HepG2 (cell line): ENCODE results near the gene AHCYL2. TPM values are rescaled to one million over a fixed set of nuclear protein-coding genes. Genes with fewer than 3 reads are reported as not detected.

Source experiments
- AHR ChIP-seq: IDR thresholded peaks from 2 replicates; pipeline ENCODE4 v1.6.1; 2018; ENCODE audit warnings: missing genetic modification reagents, missing compliant biosample characterization
- BRCA1 ChIP-seq: sonication (generic); formaldehyde crosslinking; IDR thresholded peaks from 2 replicates; pipeline ENCODE4 v1.4.0; 2020; ENCODE audit warnings: missing genetic modification reagents
- BRD4 ChIP-seq: sonication (generic); formaldehyde crosslinking; IDR thresholded peaks from 2 replicates; pipeline ENCODE4 v1.4.0; 2020; ENCODE audit warnings: missing genetic modification reagents
- CBX5 ChIP-seq: sonication (generic); formaldehyde crosslinking; IDR thresholded peaks from 2 replicates; pipeline ENCODE4 v1.4.0; 2020; ENCODE audit warnings: missing genetic modification reagents, borderline replicate concordance
- DBP ChIP-seq: sonication (generic); formaldehyde crosslinking; IDR thresholded peaks from 2 replicates; pipeline ENCODE4 v1.4.0; 2020; ENCODE audit warnings: missing genetic modification reagents; ENCODE audit errors: not compliant biosample characterization
- E2F2 ChIP-seq: sonication (generic); formaldehyde crosslinking; IDR thresholded peaks from 2 replicates; pipeline ENCODE4 v1.4.0; 2020; ENCODE audit warnings: missing genetic modification reagents, borderline replicate concordance
- FOXK1 ChIP-seq: sonication (generic); formaldehyde crosslinking; IDR thresholded peaks from 2 replicates; pipeline ENCODE4 v1.4.0; 2020; ENCODE audit warnings: low read depth, missing genetic modification reagents, borderline replicate concordance
- GATAD2A ChIP-seq: IDR thresholded peaks from 2 replicates; pipeline ENCODE4 v1.6.1; 2016
- MAFG ChIP-seq: sonication (generic); formaldehyde crosslinking; IDR thresholded peaks from 2 replicates; pipeline ENCODE4 v1.5.1; 2020; ENCODE audit warnings: mild to moderate bottlenecking, missing genetic modification reagents
- MBNL3 ChIP-seq: fragments of 250-450 bp; sonication (Bioruptor Pico); conservative IDR thresholded peaks from 2 replicates; pipeline ENCODE4 v1.8.0; 2022; ENCODE audit warnings: mild to moderate bottlenecking, inconsistent platforms
- NBN ChIP-seq: fragments of 450-650 bp; conservative IDR thresholded peaks from 2 replicates; pipeline ENCODE4 v1.6.1; 2017
- NFE2 ChIP-seq: sonication (generic); formaldehyde crosslinking; IDR thresholded peaks from 2 replicates; pipeline ENCODE4 v1.4.0; 2020; ENCODE audit warnings: missing genetic modification reagents
- RARA ChIP-seq: IDR thresholded peaks from 2 replicates; pipeline ENCODE4 v1.6.1; 2016; ENCODE audit warnings: missing genetic modification reagents, missing compliant biosample characterization
- RBM39 ChIP-seq: fragments of 200-400 bp; formaldehyde crosslinking; IDR thresholded peaks from one replicate; pipeline ENCODE4 v1.6.1; 2018; ENCODE audit warnings: antibody characterized with exemption, mild to moderate bottlenecking, low read depth, low read length; ENCODE audit not compliant: poor library complexity, severe bottlenecking
- SMARCE1 ChIP-seq: fragments of 450-650 bp; IDR thresholded peaks from 2 replicates; pipeline ENCODE4 v1.6.1; 2017; ENCODE audit warnings: borderline replicate concordance
- ZBTB21 ChIP-seq: sonication (generic); formaldehyde crosslinking; IDR thresholded peaks from 2 replicates; pipeline ENCODE4 v1.4.0; 2020; ENCODE audit warnings: missing genetic modification reagents
- ZBTB25 ChIP-seq: IDR thresholded peaks from 2 replicates; pipeline ENCODE4 v1.6.1; 2018; ENCODE audit warnings: missing genetic modification reagents
- ZBTB33 ChIP-seq: sonication (generic); formaldehyde crosslinking; IDR thresholded peaks from 2 replicates; pipeline ENCODE4 v1.4.0; 2020; ENCODE audit warnings: missing genetic modification reagents
- ZFP90 ChIP-seq: sonication (generic); formaldehyde crosslinking; IDR thresholded peaks from 2 replicates; pipeline ENCODE4 v1.8.0; 2022; ENCODE audit warnings: missing genetic modification reagents, mild to moderate bottlenecking, inconsistent platforms, borderline replicate concordance
- ZNF207 ChIP-seq: fragments of 450-650 bp; IDR thresholded peaks from 2 replicates; pipeline ENCODE4 v1.6.1; 2016; ENCODE audit warnings: antibody characterized with exemption, borderline replicate concordance
- ZNF468 ChIP-seq: sonication (generic); formaldehyde crosslinking; IDR thresholded peaks from 2 replicates; pipeline ENCODE4 v1.8.0; 2022; ENCODE audit warnings: mild to moderate bottlenecking, moderate library complexity, missing genetic modification reagents
- ZNF562 ChIP-seq: sonication (generic); formaldehyde crosslinking; IDR thresholded peaks from 2 replicates; pipeline ENCODE4 v1.8.0; 2022; ENCODE audit warnings: missing genetic modification reagents, borderline replicate concordance
- polyA plus RNA-seq, 8 experiments: library from polyadenylated mRNA; depleted of rRNA in 3 of 8; stranded (reverse) in 7 of 8; unstranded in 1 of 8; fragments of >200 nt; fragmentation: Illumina TruSeq in 4 of 8; extraction: Trizol in 4 of 8; gene quantifications; 2 replicates each; pipeline versions ENCODE4 v1.2.1 to v1.2.3, GENCODE V29; 2011 to 2016; ENCODE audit warnings: low read depth in 4 of 8, missing spikeins in 1 of 8, mixed read lengths in 1 of 8; ENCODE audit not compliant: insufficient read depth in 1 of 8
- total RNA-seq, 5 experiments: library from RNA; depleted of rRNA; stranded (reverse); fragments of >200 nt; fragmentation: Illumina TruSeq; extraction: Trizol; gene quantifications; 2 replicates each; pipeline ENCODE4 v1.2.3, GENCODE V29; 2016; ENCODE audit warnings: low read depth in 1 of 5
- TF ChIP-seq, protein P1 (sequence below): sonication (generic); formaldehyde crosslinking; IDR thresholded peaks from 2 replicates; pipeline ENCODE4 v1.5.0; 2020; ENCODE audit warnings: mild to moderate bottlenecking, missing genetic modification reagents, borderline replicate concordance
- TF ChIP-seq, protein P2 (sequence below): conservative IDR thresholded peaks from 2 replicates; pipeline ENCODE4 v1.6.1; 2018; ENCODE audit warnings: missing genetic modification reagents

Gene AHCYL2
- total and polyA plus RNA-seq, 2 of the 13 experiments (the other 11 are each of a cell fraction or from before 2014, with no cell fraction given): 9.5 to 14.7 TPM

- TF ChIP-seq SMARCE1 (no peak), FOXK1 (peak; percentile 61; the same call in 1 of the 2 replicates), AHR (CRISPR knock-in tag) (no peak), ZBTB21 (CRISPR knock-in tag) (no peak), CBX5 (CRISPR knock-in tag) (peak; percentile 22; the same call in 1 of the 2 replicates), ZFP90 (CRISPR knock-in tag) (no peak), BRD4 (no peak), NFE2 (CRISPR knock-in tag) (no peak), RBM39 (peak; percentile 43), E2F2 (no peak), ZBTB25 (no peak), MAFG (CRISPR knock-in tag) (no peak), ZNF468 (CRISPR knock-in tag) (no peak), ZBTB33 (CRISPR knock-in tag) (no peak), RARA (CRISPR knock-in tag) (peak; percentile 34), ZNF207 (no peak), BRCA1 (CRISPR knock-in tag) (no peak), GATAD2A (CRISPR knock-in tag) (peak; percentile 60; the same call in 1 of the 2 replicates), ZNF562 (CRISPR knock-in tag) (no peak), NBN (no peak), DBP (CRISPR knock-in tag) (no peak), MBNL3 (CRISPR knock-in tag) (no peak)
- TF ChIP-seq, protein P1, sequence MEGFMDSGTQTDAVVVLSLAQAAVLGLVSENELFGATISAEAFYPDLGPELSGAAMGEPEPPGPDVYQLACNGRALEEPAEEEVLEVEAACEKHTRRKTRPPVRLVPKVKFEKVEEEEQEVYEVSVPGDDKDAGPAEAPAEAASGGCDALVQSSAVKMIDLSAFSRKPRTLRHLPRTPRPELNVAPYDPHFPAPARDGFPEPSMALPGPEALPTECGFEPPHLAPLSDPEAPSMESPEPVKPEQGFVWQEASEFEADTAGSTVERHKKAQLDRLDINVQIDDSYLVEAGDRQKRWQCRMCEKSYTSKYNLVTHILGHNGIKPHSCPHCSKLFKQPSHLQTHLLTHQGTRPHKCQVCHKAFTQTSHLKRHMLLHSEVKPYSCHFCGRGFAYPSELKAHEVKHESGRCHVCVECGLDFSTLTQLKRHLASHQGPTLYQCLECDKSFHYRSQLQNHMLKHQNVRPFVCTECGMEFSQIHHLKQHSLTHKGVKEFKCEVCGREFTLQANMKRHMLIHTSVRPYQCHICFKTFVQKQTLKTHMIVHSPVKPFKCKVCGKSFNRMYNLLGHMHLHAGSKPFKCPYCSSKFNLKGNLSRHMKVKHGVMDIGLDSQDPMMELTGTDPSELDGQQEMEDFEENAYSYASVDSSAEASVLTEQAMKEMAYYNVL: no peak
- TF ChIP-seq, protein P2, sequence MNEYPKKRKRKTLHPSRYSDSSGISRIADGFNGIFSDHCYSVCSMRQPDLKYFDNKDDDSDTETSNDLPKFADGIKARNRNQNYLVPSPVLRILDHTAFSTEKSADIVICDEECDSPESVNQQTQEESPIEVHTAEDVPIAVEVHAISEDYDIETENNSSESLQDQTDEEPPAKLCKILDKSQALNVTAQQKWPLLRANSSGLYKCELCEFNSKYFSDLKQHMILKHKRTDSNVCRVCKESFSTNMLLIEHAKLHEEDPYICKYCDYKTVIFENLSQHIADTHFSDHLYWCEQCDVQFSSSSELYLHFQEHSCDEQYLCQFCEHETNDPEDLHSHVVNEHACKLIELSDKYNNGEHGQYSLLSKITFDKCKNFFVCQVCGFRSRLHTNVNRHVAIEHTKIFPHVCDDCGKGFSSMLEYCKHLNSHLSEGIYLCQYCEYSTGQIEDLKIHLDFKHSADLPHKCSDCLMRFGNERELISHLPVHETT (CRISPR knock-in tag): no peak
Observed at GRCh38 chr7:129188372-129188891, 36.4 kb upstream of the AHCYL2 start, which contains the start of gene SMO (continued).
